GM12891 (cell line): ENCODE data around the gene ATG4D.

Experiments
- POLR2A ChIP-seq: IDR thresholded peaks from 2 replicates; pipeline ENCODE4 v1.6.1; 2011; ENCODE audit warnings: low read depth, low read length, control low read depth
- SPI1 ChIP-seq: IDR thresholded peaks from 2 replicates; pipeline ENCODE4 v1.6.1; 2011; ENCODE audit warnings: low read depth, low read length, control low read depth

DNA sequence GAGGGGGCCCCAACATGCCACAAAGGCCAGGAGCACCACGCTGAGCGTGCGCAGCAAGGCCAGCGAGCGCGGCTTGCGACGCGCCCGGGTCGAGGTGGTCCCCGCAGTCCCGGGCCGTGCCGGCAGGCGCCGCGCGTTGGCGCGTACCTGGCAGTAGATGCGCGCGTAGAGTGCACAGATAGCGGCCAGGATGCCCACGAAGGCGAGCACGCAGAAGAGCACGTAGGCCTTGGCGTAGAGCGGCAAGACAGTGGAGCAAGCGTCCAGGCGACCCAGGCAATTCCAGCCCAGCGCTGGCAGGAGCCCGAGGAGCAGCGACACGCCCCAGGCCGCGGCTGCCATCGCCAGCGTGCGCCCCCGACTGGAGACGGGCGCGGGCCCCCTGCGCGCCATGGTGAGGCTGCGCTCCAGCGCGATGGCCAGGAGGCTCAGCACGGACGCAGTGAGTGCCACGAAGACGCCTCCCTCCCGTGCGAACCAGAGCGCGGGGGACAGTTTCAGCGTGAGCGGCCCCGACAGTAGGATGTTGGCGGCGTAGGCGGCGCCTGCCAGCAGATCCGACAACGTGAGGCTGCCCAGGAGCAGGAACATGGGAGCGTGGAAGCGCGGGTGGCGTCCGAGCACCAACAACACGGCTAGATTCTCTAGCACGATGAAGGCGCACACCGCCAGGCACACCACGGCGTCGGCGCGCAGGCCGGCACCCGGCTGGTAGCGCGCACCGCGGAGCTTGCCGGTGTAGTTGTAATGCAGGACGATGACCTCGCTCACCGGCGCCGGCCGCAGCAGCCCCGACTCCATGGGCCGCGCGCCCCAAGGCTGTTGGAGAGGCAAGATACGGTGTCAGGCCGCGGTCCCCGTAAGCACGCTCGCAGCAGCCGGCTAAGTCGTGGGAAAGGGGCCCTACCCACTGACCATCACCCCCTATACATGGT lies 29.2 kb upstream of the ATG4D start:
- no peak for TF ChIP-seq POLR2A
- TF ChIP-seq SPI1: no peak
